Measurements from ENCODE around the gene ATP11B.
A peak's percentile ranks its signal among the peaks of the same experiment; 100 is the strongest.

Gene ATP11B

DNA sequence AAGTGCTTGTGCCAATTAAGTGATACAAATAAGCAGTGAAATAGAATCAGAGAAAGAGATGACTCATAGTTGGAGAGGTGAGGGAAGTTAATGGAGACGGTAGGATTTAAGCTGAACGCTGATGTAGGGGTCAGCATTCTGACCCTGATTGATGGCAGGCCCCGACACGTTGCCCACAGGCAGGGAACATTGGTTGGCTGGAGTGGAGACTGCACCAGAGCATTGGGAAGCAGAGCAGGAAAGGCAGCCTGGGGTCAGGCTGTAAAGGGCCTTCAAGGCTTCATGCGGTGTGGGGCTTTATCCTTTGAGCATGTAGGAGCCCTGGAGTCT lies 118.4 kb downstream of the ATP11B start:
- DNase-seq: no peak

DNA sequence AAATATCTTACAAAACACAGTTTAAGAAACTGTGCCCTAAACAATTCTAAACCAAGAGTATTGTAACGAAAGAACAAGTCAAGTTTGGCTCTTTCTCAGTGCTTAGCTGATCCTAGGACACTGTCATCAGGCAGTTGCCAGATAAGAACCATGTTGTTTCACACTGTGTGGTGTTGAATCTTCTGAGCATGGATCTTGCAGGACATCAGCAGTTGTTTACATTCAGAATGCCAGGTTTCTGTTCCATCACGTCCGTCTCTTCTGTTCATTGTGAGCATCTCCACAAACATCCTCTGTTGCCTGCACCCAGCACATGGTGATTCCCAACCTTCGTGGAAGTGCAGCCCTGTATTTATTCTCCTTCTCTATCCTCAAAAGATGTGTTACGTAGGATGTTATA lies 119.2 kb downstream of the ATP11B start:
- DNase-seq: no peak

DNA sequence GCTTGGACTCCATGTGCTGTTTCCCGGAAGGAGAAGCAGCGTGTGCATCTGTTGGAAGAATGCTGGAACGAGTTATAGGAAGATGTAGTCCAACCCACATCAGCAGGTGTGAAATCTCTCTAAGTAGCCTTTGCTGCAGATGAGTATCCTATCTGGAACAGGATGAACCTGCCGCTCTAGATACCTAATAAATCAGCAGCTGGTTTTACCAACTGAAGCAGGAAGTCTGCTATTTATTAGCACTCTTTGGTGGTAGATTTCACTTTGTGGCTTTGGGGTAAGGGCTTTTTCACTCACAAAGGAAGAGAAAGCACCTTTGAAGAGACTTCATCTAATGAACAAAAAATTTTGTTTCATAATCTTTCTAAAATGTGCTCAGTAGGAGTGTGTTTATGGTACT lies 120.6 kb downstream of the ATP11B start:
- no peak for DNase-seq

DNA sequence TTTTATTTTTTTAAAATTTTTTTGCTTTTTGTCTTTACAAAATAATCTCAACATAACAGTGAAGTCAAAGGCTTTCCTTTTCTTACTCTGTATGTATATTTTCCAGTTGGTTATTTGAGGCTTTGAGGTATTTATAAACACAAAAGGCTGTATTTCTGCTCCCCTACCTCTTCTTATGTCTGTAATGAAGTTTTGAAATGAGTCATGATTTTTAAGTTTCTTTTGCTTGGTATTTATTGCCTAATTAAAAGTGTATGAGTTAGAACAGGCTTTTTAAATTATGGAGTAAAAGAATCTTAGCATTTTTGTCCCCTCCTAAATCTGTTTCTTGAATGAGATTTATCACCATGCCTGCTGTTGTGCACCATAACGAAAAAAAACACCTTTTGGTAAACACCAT lies 121.0 kb downstream of the ATP11B start:
- DNase-seq: no peak

DNA sequence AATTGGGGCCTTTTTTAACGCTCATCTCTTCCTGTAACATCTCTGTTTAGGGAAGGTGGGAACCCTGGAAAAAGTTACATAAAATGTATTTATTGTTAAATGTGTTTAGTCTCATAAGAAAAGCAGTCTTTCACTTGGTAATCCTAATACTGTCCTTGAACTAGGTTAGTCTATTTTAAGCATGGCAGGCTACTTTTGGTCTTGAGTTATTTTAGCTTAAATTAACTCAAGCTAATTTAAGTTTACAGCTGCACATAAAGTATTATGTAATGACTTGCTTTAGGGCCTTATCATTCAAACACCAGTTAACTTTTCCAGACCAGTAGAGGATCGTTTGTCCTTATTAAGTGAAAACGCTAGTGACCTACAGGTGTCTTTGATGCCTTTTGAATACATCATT lies 123.8 kb downstream of the ATP11B start:
- DNase-seq: no peak

DNA sequence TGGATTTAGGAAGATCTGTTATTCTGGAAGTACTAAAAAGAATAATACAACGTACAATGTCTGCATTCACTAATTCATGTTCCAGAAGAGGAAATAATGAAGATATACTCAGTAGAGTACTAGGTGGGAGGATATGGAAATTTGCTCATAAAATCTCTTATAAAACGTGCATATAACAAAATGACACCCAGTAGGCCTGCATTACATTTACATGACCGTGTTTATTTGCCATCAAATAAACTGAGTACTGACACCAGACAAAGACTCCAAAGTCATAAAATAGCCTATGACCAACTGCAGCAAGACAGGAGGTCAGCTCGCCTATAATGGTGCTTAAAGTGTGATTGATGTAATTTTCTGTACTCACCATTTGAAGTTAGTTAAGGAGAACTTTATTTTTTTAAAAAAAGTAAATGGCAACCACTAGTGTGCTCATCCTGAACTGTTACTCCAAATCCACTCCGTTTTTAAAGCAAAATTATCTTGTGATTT lies 126.6 kb downstream of the ATP11B start:
- no peak for DNase-seq

DNA sequence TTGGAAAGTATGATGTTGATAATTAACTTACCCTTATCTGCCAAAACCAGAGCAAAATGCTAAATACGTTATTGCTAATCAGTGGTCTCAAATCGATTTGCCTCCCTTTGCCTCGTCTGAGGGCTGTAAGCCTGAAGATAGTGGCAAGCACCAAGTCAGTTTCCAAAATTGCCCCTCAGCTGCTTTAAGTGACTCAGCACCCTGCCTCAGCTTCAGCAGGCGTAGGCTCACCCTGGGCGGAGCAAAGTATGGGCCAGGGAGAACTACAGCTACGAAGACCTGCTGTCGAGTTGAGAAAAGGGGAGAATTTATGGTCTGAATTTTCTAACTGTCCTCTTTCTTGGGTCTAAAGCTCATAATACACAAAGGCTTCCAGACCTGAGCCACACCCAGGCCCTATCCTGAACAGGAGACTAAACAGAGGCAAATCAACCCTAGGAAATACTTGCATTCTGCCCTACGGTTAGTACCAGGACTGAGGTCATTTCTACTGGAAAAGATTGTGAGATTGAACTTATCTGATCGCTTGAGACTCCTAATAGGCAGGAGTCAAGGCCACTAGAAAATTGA lies 127.3 kb downstream of the ATP11B start:
- no peak for DNase-seq

DNA sequence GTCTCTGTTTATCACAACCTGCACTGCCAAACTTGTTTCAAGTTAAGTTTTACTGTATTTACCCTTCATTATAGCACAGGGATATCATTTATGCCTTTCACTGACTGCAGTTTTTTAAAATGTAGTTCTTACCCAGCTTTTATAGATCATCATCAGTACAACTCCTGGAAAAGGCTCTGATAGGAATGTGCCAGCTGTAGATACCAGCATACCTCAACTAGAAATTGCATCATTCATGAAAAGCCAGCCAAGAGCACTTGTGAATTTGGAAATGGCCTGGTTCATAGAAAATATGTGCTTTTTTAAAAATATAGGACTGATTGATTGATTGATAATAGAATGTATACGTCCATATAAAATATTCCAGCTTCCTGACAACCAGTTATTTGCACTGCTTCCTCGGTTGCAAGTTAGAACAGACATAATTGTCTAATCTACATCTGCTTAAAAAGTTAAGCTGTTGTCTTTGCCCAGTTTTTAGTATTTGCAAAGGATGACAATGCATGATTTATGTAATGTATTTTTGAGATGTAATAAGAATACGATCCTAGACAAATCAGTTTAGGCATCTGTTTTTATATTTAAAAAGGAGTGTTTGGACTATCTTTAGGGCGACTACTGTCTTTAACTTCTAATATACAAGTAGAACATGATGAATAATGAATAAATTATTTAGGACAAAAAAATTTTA lies 128.5 kb downstream of the ATP11B start:
- no peak for DNase-seq

DNA sequence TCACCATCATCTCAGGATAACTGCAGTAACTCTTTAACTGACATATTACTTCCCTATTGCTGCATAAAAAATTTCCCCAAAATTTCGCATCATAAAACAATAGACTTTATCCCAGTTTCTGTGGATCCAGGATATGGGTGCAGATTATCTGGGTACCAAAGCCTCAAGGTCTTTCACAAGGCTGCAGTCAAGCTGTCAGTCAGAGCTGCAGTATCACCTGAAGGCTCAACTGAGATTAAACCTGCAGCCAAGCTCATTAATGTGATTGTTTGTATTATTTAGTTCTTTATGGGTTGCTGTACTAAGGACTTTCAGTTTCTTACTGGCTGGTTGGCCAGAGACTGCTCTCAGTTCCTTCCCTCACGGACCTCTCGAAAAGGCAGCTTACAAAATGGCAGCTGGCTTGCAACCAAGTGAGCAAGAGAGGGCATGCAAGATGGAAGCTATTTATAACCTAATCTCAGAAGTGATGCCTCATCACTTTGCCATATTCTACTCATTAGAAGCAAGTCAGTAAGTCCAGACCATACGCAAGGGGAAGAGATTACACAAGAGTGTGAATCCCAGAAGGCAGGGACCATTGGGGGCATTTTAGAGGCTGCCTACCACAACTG lies 132.1 kb downstream of the ATP11B start:
- peak in 1 of 2 donors; percentile 30 for DNase-seq

DNA sequence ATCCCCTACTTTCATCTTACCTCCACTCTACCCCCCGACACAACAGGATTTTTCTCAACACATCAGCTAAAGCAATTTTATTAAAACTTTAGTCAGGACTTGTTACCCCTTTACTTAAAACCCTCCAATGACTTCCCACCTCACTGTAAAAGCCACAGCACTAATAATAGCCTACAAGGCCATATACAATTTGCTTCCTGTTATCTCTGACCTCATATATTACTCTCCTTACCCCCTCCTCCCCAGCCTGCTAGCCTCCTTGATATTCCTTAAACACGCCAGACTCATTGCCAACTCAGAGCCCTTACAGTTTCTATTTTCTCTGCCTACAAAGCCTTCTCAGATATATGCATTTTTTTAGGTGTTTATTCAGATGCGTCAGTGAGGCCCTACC lies 132.6 kb downstream of the ATP11B start:
- no peak for DNase-seq

DNA sequence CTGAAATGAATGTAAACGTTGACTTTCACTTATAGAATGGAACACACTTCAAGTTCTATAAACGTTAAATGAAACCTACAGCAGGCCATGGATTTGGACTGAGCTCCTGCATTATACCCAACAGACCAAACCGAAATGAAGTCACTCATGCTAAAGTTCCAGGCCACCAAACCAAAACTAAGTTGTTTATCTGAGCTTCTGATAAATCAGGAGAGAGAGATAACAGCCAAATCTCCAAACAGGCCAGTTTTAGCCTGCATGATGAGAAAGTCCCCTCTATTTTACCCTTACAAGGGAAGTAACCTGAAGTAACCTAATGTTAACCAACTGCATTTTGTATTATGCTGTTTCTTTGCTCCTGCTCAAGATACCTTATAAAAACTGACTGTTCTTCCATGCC lies 142.5 kb downstream of the ATP11B start:
- no peak for DNase-seq

DNA sequence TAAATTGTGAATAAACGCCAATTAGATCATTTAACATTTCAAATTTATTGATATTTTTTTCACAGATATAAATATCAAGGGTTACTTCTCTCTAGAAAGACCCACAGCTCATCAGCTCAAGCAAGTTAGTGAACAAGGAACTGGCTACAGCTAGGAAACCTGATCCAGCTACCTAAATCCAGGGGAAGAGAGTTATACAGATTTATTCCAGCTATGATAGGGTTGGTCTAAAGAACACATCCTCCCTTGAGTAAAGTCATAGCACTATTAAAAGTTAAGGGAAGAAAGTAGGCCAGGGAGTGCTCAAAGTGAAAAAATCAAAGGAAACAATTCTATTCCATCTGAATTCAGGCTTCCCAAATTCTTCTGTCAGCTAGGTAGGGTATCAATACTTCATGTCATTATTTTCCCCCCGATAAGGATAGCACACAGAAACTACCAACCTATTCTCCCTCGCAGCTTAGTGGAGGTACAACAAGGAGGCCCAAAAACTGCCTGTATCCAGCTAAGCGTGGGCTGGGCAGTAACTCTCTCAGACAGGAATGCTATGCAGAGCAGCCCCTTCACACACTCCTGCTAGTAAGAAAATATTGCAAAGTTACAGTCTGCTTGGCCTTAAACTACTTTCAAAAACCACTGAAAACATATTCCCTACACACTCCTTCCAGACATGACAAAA lies 143.1 kb downstream of the ATP11B start:
- DNase-seq: no peak

DNA sequence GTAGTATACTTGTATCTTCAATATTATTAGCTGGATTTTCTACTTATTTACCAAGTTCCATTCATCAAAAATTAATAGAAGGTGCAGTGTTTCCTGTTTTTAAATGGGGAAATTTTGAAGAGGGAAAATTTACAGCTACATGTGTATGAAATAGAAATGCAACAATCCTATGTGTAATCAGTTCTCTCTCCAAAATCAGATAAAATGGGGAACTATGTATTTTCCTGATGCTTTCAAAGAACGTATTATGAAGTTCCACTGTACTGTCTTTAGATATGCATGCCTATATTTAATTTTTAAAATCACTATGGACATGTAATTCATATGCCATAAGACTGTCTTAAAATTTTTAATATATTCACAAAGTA lies 143.6 kb downstream of the ATP11B start:
- peak in 1 of 2 donors; percentile 14 for DNase-seq

DNA sequence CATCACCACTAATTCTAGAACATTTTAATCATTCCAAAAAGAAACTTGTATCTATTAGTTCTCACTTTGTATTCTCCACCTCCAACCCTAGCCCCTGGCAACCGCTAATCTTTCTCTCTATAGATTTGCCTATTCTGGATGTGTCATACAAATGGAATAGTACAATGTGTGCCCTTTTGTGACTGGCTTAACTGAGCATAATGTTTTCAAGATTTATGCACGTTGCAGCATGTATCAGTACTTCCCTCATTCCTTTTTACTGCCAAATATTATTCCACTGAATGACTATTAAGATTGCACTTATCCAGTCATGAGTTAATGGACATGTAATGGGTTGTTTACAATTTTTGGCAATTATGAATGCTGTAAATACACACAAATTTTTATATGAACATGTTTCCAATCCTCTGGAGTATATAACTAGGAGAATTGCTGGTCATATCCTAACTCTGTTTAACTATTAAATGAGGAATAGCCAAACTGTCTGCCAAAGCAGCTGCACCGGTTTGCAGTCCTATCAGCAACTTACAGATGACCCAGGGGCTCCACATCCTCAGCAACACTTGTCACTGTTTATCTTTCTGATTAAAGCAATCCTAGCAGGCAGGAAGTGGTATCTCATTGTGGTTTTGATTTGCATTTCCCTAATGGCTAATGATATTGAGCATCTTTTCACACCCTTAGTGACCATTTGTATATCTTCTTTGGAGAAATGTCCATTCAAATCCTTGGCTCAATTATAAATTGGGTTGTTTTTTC lies 144.2 kb downstream of the ATP11B start:
- DNase-seq: no peak

DNA sequence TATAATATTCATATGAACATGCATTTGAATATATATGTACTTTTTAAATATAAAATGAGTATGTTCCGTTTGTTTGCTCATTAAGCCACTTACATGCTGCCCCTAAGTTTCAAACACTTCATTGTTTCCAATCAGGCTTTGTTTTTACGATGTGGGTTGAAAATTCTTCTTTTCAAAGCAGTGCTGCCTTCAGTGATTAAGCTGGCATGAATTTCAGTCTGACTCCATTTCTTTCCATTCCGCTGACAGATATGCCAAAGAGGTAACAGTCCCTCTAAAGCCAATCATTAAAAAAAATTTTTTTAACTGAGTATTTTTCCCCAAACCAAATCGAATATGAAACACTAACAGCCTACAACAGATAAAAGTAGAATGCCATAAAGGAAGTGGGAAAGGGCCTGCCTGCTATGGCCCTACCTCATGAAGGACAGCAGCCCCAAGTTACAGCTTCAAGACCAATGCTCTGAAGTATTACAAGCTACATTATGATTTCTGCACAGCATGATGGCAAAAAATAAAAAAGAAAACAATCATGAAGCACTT lies 147.0 kb downstream of the ATP11B start:
- DNase-seq: no peak

DNA sequence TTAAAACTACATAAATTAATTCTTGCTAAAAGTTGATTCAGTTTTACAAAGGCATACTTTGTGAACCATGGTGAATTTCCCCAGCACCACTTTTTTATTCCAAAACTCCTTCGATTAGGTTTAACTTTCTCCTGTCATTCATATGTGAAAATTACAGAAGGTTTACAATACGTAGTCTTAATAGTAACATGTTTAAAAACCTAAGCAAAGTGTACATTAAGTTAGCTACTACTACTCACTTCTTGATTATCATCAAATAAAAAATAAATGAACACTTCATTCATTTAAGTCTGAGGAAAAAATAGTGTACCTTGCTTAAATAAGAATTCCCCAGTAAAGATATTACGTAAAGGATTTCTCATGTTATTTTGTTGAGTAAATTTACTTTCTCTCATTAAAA lies 148.4 kb downstream of the ATP11B start:
- DNase-seq: no peak

DNA sequence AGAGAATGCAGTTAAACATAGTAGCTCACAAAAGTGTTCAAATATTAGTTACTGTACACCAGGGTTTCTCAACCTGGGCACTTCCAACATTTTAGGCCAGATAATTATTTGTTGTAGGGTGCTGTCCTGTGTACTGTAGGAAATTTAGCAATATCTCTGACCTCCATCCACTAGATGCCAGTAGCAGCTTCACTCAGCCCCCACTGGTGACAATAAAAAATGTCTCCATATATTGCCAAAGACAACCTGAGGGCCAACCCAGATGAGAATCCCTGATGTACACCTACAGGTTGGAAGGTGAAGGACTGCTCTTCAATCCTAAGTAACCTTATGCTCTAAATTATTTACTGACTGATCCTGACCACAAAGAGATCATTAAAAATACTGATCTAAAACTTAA lies 154.6 kb downstream of the ATP11B start:
- peak in 1 of 2 donors; percentile 55 for DNase-seq

DNA sequence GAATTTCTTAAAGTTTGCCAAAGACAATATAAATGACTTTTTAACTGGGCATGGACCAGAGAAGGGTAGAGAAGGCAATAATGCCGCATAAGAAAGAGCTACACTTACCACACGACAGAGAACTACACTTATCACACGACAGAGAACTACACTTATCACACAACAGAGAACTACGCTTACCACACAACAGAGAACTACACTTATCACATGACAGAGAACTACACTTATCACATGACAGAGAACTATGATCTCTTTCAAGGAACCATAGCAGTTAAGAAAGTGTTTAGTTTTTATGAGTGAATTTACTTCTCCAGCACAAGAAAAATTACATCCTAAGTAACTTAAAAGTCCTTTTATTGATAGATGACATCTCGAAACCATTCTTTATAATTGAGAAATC lies 155.0 kb downstream of the ATP11B start:
- DNase-seq: peak; percentile 54 to 67

DNA sequence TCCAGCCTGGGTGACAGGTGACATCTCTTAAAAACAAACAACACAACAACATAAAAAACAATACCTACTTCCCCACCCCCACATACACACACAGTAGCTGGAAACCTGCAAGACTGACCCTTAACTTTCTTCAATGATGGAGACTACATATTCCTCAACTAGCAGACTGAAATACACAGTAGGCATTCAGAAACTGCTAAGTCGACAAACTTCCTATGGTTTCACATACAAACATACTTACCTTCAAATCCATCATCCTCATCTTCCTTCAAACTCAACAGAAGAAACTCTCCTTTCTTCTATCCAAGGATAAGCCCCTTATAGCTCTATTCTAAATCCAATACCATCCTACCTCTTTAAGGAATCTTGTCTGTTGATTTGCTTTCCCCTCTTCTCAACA lies 156.4 kb downstream of the ATP11B start:
- no peak for DNase-seq

DNA sequence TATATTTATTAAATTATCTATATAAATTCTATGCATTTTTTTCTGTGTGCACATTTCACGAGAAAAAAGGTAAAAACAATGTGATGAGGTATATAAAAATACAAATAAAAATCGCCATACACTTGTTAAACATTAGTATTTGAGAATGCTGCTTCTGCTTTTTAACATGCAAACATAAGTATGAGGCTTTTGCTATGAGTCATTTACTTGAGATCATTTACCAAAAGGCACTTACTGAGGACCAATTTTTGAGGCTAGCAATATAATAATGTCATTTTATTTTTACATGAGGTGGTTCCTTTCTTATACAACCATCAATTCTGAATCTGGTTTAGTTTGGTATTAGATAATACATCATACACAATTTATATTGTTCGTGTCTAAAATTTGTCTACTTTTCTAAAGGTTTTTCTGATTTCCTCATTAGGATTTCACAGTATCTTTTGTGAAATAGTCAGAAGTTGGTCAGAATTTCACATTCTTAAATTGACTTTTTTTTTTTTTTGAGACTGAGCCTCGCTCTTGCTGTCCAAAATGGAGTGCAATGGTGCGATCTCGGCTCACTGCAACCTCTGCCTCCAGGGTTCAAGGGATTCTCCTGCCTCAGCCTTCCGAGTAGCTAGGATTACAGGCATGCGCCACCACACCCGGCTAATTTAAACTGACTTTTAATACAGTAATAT lies 161.4 kb downstream of the ATP11B start:
- DNase-seq: peak; percentile 54 to 74

DNA sequence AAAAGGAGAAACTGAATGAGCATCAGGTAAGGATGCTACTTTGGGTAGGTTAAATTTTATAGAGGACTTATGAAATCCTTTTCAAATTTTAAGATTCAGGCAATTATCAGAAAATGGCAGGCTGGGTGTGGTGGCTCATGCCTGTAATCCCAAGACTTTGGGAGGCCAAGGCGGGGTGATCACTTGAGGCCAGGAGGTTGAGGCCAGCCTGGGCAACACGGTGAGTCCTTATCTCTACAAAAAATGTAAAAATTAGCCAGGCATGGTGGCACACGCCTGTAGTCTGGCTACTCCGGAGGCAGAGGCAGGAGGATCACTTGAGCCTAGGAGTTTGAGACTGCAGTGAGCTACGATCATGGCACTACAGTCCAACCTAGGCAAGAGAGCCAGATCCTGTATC lies 163.9 kb downstream of the ATP11B start:
- no peak for DNase-seq

DNA sequence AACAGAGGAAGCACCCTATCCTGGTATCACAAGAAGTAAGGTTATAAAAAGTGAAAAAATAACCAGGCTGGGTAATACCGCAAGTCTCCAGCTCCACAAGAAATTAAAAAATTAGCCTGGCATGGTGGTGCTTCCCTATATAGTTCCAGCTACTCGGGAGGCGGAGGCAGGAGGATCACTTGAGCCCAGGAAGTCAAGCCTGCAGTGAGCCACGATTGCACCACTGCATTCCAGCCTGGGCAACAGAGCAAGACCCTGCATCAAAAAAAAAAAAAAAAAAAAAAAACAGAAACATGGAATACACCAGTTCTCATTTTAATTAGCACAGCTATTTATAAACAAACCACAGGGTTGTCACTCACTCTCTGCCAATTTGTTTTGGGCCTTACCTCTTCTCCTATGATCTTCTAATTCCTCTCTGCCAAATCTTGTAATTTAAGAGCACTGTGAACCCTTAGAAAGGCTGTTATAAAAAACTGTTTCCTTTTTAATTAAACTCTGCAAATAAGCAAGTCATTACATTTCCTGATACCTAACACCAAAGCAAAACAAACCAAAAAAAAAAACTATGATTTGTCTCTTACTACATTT lies 164.5 kb downstream of the ATP11B start:
- no peak for DNase-seq

All from inflammatory macrophage (primary cell).